Type B pancreatic cell (in vitro differentiated cells): ENCODE measurements around the gene LAMTOR4. TPM values are rescaled to one million over a fixed set of nuclear protein-coding genes. Genes with fewer than 3 reads are reported as not detected.
"Not testable (repeated sequence)": the region's sequence is repeated elsewhere in the genome, so short reads cannot be mapped to it uniquely, and the experiment has no call there.

ENCODE experiments used
- DNase-seq: peaks from one replicate; pipeline ENCODE4 v3.0.0; 2021; ENCODE audit warnings: mixed read lengths; ENCODE audit not compliant: unreplicated experiment; ENCODE audit errors: extremely low spot score
- H3K27ac Mint-ChIP-seq: 2 replicates; pipeline ENCODE4 v1.8.0; 2021; ENCODE audit warnings: mild to moderate bottlenecking, mixed read lengths
- H3K27me3 Mint-ChIP-seq: 2 replicates; pipeline ENCODE4 v1.8.0; 2021; ENCODE audit warnings: mixed read lengths
- H3K36me3 Mint-ChIP-seq: 2 replicates; pipeline ENCODE4 v1.8.0; 2021; ENCODE audit warnings: mixed read lengths
- H3K4me1 Mint-ChIP-seq: one replicate; pipeline ENCODE4 v1.8.0; 2021; ENCODE audit warnings: mixed read lengths; ENCODE audit not compliant: unreplicated experiment
- H3K4me3 Mint-ChIP-seq: 2 replicates; pipeline ENCODE4 v1.8.0; 2021; ENCODE audit warnings: mild to moderate bottlenecking, mixed read lengths
- H3K9me3 Mint-ChIP-seq: 2 replicates; pipeline ENCODE4 v1.8.0; 2021; ENCODE audit warnings: mixed read lengths
- CTCF ChIP-seq: fragments of 200-600 bp; sonication (generic); conservative IDR thresholded peaks from 2 replicates; pipeline ENCODE4 v1.5.0; 2021; ENCODE audit warnings: antibody characterized with exemption, mild to moderate bottlenecking
- total RNA-seq: library from RNA; stranded (reverse); gene quantifications from 2 replicates; pipeline ENCODE4 v1.2.1, GENCODE V29; 2021; ENCODE audit warnings: low replicate concordance

Gene LAMTOR4
- total RNA-seq, 1 donor from 2014 or later, result 109 TPM

- TF ChIP-seq CTCF, result no peak
- no peaks in the 10 kb centered on the region for H3K36me3 Mint-ChIP-seq
- H3K27me3 Mint-ChIP-seq, result no peaks in the 10 kb centered on the region
- H3K27ac Mint-ChIP-seq, result no peak overlapping the region
- no peak for DNase-seq
- no peaks in the 10 kb centered on the region for H3K4me1 Mint-ChIP-seq
- H3K9me3 Mint-ChIP-seq, result no peaks in the 10 kb centered on the region
- H3K4me3 Mint-ChIP-seq, result no peak overlapping the region
Measured at GRCh38 chr7:100191775-100192174, 43.1 kb downstream of the LAMTOR4 start.

- H3K4me3 Mint-ChIP-seq, DNase-seq, H3K9me3 Mint-ChIP-seq, H3K27ac Mint-ChIP-seq, H3K27me3 Mint-ChIP-seq, H3K36me3 Mint-ChIP-seq, H3K4me1 Mint-ChIP-seq: not testable (repeated sequence)
Measured at GRCh38 chr7:100192281-100192862, 43.7 kb downstream of the LAMTOR4 start.

GRCh38 chr7:100192969-100193368 lies 44.3 kb downstream of the LAMTOR4 start:
- Mint-ChIP-seq H3K27ac (no peak overlapping the region), H3K4me1 (no peaks in the 10 kb centered on the region), H3K4me3 (no peak overlapping the region), H3K27me3 (peaks cover 5% of the 10 kb centered on the region), H3K36me3 (no peaks in the 10 kb centered on the region), H3K9me3 (no peaks in the 10 kb centered on the region)
- no peak for DNase-seq
- no peak for TF ChIP-seq CTCF

- TF ChIP-seq CTCF, result no peak
- Mint-ChIP-seq H3K4me1 (no peaks in the 10 kb centered on the region), H3K36me3 (no peaks in the 10 kb centered on the region), H3K27me3 (peaks cover 14% of the 10 kb centered on the region), H3K9me3 (no peaks in the 10 kb centered on the region), H3K27ac (no peak overlapping the region), H3K4me3 (no peak overlapping the region)
- no peak for DNase-seq
Measured at GRCh38 chr7:100195222-100195621, 46.5 kb downstream of the LAMTOR4 start.

- DNase-seq, H3K36me3 Mint-ChIP-seq, H3K4me3 Mint-ChIP-seq, H3K9me3 Mint-ChIP-seq, H3K27ac Mint-ChIP-seq, H3K4me1 Mint-ChIP-seq: not testable (repeated sequence)
- H3K27me3 Mint-ChIP-seq, result peaks cover 19% of the 10 kb centered on the region
Measured at GRCh38 chr7:100195901-100196322, 47.2 kb downstream of the LAMTOR4 start.

GRCh38 chr7:100198266-100198665 lies 49.5 kb downstream of the LAMTOR4 start:
- no peaks in the 10 kb centered on the region for H3K9me3 Mint-ChIP-seq
- H3K4me3 Mint-ChIP-seq, result no peak overlapping the region
- H3K27me3 Mint-ChIP-seq, result peaks cover 34% of the 10 kb centered on the region
- DNase-seq, result no peak
- no peak overlapping the region for H3K27ac Mint-ChIP-seq
- H3K36me3 Mint-ChIP-seq, result no peaks in the 10 kb centered on the region
- H3K4me1 Mint-ChIP-seq, result no peaks in the 10 kb centered on the region
- TF ChIP-seq CTCF, result no peak

GRCh38 chr7:100200693-100201092 lies 52.0 kb downstream of the LAMTOR4 start:
- Mint-ChIP-seq H3K4me1 (no peaks in the 10 kb centered on the region), H3K36me3 (no peaks in the 10 kb centered on the region), H3K4me3 (no peak overlapping the region), H3K9me3 (no peaks in the 10 kb centered on the region), H3K27ac (no peak overlapping the region), H3K27me3 (peaks cover 34% of the 10 kb centered on the region)
- DNase-seq, result no peak
- no peak for TF ChIP-seq CTCF
